HG02763 (cell line): ENCODE results near the gene HMGN4.

Experiments
- ATAC-seq: cut with Tn5 transposase; IDR thresholded peaks from one replicate; pipeline ENCODE4 v1.9.1; 2021; ENCODE audit warnings: mild to moderate bottlenecking, moderate library complexity; ENCODE audit not compliant: unreplicated experiment

HMGN4 gene

DNA sequence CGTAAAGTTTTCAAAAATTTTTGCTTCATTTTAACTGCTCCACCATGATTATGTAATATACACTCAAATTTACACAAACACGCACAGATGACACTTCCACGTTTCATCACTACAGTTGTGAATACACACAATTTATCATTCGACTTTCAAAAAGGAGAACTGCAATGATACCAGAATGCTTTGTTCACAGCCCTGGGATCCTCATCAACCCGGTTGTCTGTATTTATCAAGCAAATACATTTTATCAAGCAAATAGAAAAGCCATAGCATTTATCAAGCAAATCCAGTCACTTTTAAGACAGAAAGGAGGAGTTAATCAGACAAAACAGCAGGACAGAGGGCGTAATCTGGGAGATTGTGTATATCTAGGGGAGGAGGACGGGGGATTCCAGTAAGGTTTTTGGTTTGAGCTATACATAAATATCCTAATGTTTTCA is 38.3 kb downstream of the HMGN4 start:
- no peak for ATAC-seq

DNA sequence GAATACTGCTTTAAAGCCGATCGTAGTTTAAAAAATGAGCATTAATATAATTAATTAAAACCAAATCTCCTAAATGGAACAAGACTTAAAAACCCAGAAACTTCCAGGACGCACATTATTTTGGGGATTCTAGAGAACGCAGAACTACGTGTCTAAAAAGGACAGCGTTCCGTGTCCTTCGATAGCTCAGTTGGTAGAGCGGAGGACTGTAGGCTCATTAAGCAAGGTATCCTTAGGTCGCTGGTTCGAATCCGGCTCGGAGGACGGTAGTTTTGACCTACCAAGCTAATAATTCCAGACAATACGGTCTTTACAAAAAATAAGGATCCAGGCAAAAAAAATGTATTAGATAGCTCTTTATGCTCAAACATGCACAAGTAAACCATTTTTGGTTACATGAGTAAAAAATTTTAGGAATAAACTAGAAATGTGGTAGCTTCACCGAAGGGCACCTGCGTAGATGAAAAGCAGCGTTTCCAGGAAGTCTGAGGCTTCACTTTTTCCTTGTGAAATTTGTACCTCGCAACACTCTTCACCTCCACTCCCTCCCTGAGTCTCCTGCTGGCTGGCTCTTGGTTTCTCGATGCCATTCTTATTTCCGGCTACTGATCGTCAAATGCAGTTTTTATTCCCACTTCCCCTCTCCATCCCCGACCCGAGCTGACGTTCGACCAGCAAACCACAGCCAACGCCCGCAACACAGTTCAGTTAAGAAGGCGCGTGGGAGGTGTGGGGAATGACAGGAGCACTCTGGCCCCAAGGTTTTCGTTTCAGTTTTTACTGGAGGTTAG is 39.0 kb downstream of the HMGN4 start:
- ATAC-seq, result no peak

DNA sequence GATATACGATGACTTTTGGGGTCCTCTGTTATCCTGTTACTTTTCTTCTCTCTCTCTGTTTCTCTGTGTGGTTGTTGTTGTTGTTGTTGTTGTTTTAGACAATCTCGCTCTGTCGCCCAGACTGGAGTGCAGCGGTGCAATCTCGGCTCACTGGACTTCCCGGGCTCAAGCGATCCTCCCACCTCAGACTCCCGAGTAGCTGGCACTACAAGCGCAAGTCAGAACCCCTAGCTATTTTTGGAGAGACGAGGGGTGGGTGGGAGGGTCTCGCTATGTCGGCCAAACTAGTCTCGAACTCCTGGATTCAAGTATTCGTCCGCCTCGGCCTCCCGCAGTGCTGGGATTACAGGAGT is 39.5 kb downstream of the HMGN4 start:
- ATAC-seq, result no peak

GRCh38 chr6:26578279-26578678 is 40.1 kb downstream of the HMGN4 start:
- no peak for ATAC-seq

- ATAC-seq, result no peak
Measured at GRCh38 chr6:26578741-26579140, 40.6 kb downstream of the HMGN4 start.

GRCh38 chr6:26581164-26581915 is 43.2 kb downstream of the HMGN4 start:
- no peak for ATAC-seq

DNA sequence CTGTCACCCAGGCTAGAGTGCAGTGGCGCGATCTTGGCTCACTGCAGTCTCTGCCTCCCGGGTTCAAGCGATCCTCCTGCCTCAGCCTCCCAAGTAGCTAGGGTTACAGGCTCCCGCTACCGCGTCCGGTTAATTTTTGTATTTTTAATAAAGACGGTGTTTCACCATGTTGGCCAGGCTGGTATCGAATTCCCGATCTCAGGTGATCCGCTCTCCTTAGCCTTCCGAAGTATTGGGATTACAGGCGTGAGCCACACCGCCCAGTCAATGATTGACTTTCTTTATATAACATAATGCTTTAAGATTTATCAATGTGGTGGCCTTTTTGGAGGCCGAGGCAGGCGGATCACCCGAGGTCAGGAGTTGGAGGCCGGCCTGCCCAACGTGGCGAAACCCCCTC is 50.8 kb downstream of the HMGN4 start:
- ATAC-seq, result no peak

GRCh38 chr6:26592649-26593048 is 54.5 kb downstream of the HMGN4 start:
- no peak for ATAC-seq

- ATAC-seq, result no peak
Measured at GRCh38 chr6:26593278-26594130, 55.3 kb downstream of the HMGN4 start.

DNA sequence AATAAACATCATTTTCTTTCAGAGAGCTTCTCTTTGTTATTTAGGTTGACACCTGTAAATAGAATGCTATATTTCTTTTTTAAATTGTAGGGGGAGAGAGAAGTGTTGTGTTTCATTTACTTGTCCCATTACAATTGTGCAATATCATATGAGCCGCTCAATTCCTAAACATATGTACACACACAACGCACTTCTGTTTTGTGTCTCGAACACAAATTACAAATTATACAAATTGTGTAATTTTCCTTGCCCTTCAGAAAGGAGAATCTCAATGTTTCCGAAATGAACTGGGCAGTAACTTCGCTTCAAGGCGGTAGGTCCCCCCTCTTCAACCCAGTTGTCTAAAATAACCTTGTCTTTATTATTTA is 55.9 kb downstream of the HMGN4 start:
- ATAC-seq, result no peak

DNA sequence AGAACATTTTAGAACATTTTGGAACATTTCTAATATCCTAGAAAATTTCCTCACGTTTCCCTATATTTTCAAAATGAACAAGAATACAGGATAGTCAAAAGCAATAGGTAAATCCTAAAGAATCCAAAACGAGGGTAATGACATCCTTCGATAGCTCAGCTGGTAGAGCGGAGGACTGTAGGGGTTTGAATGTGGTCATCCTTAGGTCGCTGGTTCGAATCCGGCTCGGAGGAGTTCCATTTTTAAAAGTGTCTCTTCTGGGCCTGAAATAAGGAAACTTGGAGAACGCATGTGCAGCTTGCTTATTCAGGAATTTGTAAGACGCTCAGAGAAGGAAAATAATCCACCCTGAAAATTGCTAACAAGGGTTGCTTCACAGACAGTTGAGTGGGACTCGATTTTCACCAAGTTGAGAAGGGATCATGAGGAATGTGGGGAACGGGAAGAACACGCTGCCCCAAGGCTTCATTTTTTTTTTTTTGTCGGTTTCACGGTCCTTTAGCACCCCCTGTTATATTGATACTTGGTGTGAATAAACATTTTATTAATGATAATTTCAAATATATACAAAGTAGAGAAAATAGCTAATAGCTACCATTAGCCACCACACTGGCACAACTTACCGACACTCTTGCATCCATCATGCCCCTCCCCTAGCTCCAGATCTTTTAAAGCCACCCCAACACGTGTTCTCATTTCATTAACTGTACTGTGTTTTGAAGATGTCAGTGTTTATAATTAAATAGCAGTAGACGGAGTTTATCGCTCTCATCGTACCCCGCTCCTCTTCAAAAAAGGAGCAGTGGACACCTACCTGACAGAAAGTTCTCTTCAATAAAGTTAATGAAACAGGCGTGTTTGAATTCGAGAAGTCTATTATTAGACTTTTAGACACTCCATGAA is 56.8 kb downstream of the HMGN4 start:
- no peak for ATAC-seq

DNA sequence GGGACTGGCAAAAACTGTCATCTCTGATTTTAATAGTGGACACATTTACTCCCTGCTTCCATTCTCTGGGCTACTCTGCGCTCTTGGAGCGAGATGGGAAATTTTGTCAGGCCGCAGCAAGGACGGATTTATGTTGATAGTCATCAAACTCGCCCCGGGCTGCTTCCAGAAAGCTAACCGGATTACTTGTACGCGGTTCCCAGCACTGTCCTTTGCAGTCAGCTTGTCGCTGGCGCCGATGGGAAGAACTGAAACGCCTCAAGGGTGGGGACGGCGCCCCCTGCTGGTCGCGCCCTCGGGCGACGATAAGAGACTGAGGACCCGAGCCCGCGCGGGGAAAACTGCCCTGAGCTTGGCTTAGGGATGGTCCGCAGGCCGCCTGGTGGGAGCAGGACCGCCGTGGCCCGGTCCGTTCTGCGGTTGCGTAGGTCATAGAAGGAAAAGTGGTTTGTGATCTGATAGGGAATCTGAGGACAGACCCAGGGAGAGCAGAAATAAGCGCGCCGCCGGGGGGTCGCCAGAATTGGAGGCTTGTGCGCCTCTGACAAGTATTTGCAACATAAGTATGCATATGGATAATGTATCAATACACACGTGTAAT is 57.6 kb downstream of the HMGN4 start:
- ATAC-seq, result peak; percentile 52
